A549 (cell line): ENCODE measurements around the gene SIRT3. TPM values are rescaled to one million over a fixed set of nuclear protein-coding genes. Genes with fewer than 3 reads are reported as not detected.

Experiments
- ATAC-seq, 2 experiments: fragments of 200-7000 bp in 1 of 2; fragments of >200 bp in 1 of 2; cut with Nextera tagmentation in 1 of 2; cut with Tn5 transposase in 1 of 2; 3 replicates each; pipeline versions ENCODE4 v1.8.0 to v1.9.1; 2018 to 2020; ENCODE audit warnings: mild to moderate bottlenecking in 1 of 2, moderate library complexity in 1 of 2
- CTCF ChIA-PET: fragments of 300-600 bp; sonication (Branson Sonifier 250); formaldehyde crosslinking; extraction: SDS; loops from one replicate; lab custom pipeline; 2021; ENCODE audit warnings: antibody characterized with exemption, inconsistent platforms; lab: Yijun Ruan, JAX
- POLR2A ChIA-PET: fragments of 350-600 bp; formaldehyde crosslinking; extraction: SDS; loops from one replicate; lab custom pipeline; 2021; ENCODE audit warnings: antibody characterized with exemption, inconsistent platforms; lab: Yijun Ruan, JAX
- DNase-seq, 2 experiments: peaks; one replicate each; pipeline versions ENCODE4 v3.0.0 to v3.0.0-alpha.2; 2011 to 2016; ENCODE audit warnings: low read depth in 1 of 2, low spot score in 1 of 2
- FAIRE-seq: peaks from 2 replicates; lab custom pipeline; 2011; peaks lifted over from hg19 to GRCh38; lab: Jason Lieb, UNC
- H3K27ac ChIP-seq, 2 experiments: fragments of >200 bp; sonication (Bioruptor Twin); formaldehyde crosslinking; 3 replicates each; pipeline ENCODE4 v1.5.1; 2016 to 2017
- H3K4me1 ChIP-seq: fragments of >200 bp; sonication (Bioruptor Twin); formaldehyde crosslinking; 3 replicates; pipeline ENCODE4 v1.6.1; 2016
- H3K4me2 ChIP-seq: fragments of >200 bp; sonication (Bioruptor Twin); formaldehyde crosslinking; 3 replicates; pipeline ENCODE4 v1.6.1; 2016
- H3K4me3 ChIP-seq: fragments of >200 bp; sonication (Bioruptor Twin); formaldehyde crosslinking; 3 replicates; pipeline ENCODE4 v1.5.1; 2016
- H3K9me3 ChIP-seq: fragments of >200 bp; sonication (Bioruptor Twin); formaldehyde crosslinking; 3 replicates; pipeline ENCODE4 v1.6.1; 2016
- ATOH8 ChIP-seq: fragments of 250-450 bp; sonication (Bioruptor Pico); IDR thresholded peaks from 2 replicates; pipeline ENCODE4 v1.5.0; 2020; ENCODE audit warnings: low read depth, mild to moderate bottlenecking, moderate library complexity
- CBX8 ChIP-seq: fragments of 200-600 bp; sonication (generic); IDR thresholded peaks from 2 replicates; pipeline ENCODE4 v1.6.1; 2016
- CHD2 ChIP-seq: fragments of 150-350 bp; IDR thresholded peaks from 2 replicates; pipeline ENCODE4 v1.6.1; 2014; ENCODE audit warnings: low read length; ENCODE audit not compliant: partially characterized antibody
- CHD4 ChIP-seq: fragments of 200-600 bp; sonication (generic); IDR thresholded peaks from 2 replicates; pipeline ENCODE4 v1.6.1; 2016; ENCODE audit warnings: antibody characterized with exemption, mild to moderate bottlenecking, borderline replicate concordance
- CTCF ChIP-seq: fragments of >200 bp; sonication (Bioruptor Twin); formaldehyde crosslinking; IDR thresholded peaks from 3 replicates; pipeline ENCODE4 v1.5.1; 2016
- EHF ChIP-seq: fragments of 250-450 bp; sonication (Bioruptor Pico); IDR thresholded peaks from 2 replicates; pipeline ENCODE4 v1.5.0; 2020; ENCODE audit warnings: mild to moderate bottlenecking
- EHMT2 ChIP-seq: fragments of 200-600 bp; sonication (generic); IDR thresholded peaks from 2 replicates; pipeline ENCODE4 v1.6.1; 2016; ENCODE audit warnings: antibody characterized with exemption, low read depth, mild to moderate bottlenecking, moderate library complexity
- ESRRA ChIP-seq: fragments of 150-350 bp; IDR thresholded peaks from 2 replicates; pipeline ENCODE4 v1.6.1; 2014; ENCODE audit warnings: mild to moderate bottlenecking, low read length, borderline replicate concordance
- HEYL ChIP-seq: fragments of 250-450 bp; sonication (Bioruptor Pico); IDR thresholded peaks from 2 replicates; pipeline ENCODE4 v1.8.0; 2021; ENCODE audit warnings: mild to moderate bottlenecking, moderate library complexity
- JUN ChIP-seq, 2 experiments: fragments of >200 bp; sonication (Bioruptor Twin); formaldehyde crosslinking; IDR thresholded peaks; 2 replicates in 1 of 2; 3 replicates in 1 of 2; pipeline ENCODE4 v1.6.1; 2016 to 2017
- KDM1A ChIP-seq: fragments of 200-600 bp; sonication (generic); IDR thresholded peaks from 2 replicates; pipeline ENCODE4 v1.6.1; 2016; ENCODE audit warnings: low read depth, mild to moderate bottlenecking
- MAFK ChIP-seq: fragments of 450-650 bp; IDR thresholded peaks from 2 replicates; pipeline ENCODE4 v1.6.1; 2014; ENCODE audit not compliant: partially characterized antibody
- MAX ChIP-seq: IDR thresholded peaks from 2 replicates; pipeline ENCODE4 v1.6.1; 2012
- MAZ ChIP-seq: fragments of 150-350 bp; IDR thresholded peaks from 2 replicates; pipeline ENCODE4 v1.6.1; 2014; ENCODE audit warnings: antibody characterized with exemption, low read depth, low read length, borderline replicate concordance
- NPAS2 ChIP-seq: fragments of 250-450 bp; sonication (Bioruptor Pico); IDR thresholded peaks from 2 replicates; pipeline ENCODE4 v1.8.0; 2022; ENCODE audit warnings: mild to moderate bottlenecking, moderate library complexity, borderline replicate concordance
- RAD21 ChIP-seq, 2 experiments: fragments of >200 bp in 1 of 2; sonication (Bioruptor Twin) in 1 of 2; formaldehyde crosslinking in 1 of 2; IDR thresholded peaks in 1 of 2; conservative IDR thresholded peaks in 1 of 2; 2 replicates in 1 of 2; 3 replicates in 1 of 2; pipeline ENCODE4 v1.6.1; 2012 to 2018; ENCODE audit warnings: inconsistent platforms in 1 of 2
- RNF2 ChIP-seq: fragments of 200-600 bp; sonication (generic); IDR thresholded peaks from 2 replicates; pipeline ENCODE4 v1.6.1; 2016; ENCODE audit warnings: low read depth, mild to moderate bottlenecking, antibody characterized with exemption, moderate library complexity, borderline replicate concordance
- SREBF2 ChIP-seq: fragments of 450-650 bp; IDR thresholded peaks from 2 replicates; pipeline ENCODE4 v1.6.1; 2014; ENCODE audit warnings: mild to moderate bottlenecking, moderate library complexity
- ZNF302 ChIP-seq: fragments of 250-450 bp; sonication (Bioruptor Pico); IDR thresholded peaks from 2 replicates; pipeline ENCODE4 v1.9.0; 2021; ENCODE audit warnings: inconsistent platforms, mild to moderate bottlenecking, moderate library complexity
- WGBS: methylation state at CpG from one replicate; pipeline ENCODE4 v1.1.6; 2017; ENCODE audit errors: missing lambda C conversion rate; 5-methylcytosine and 5-hydroxymethylcytosine counted together
- polyA plus RNA-seq, 4 experiments: library from polyadenylated mRNA; depleted of rRNA in 3 of 4; stranded (reverse); fragments of >200 nt; fragmentation: RNase III in 1 of 4; extraction: RNeasy Plus Mini Kit Qiagen cat#74134 plus additional on column Dnase treatment in 1 of 4; gene quantifications; 2 replicates in 3 of 4; 3 replicates in 1 of 4; pipeline ENCODE4 v1.2.3, GENCODE V29; 2011 to 2017
- TF ChIP-seq, protein P1 (sequence below): IDR thresholded peaks from 2 replicates; pipeline ENCODE4 v1.6.1; 2012
- TF ChIP-seq, protein P2 (sequence below): fragments of 200-600 bp; sonication (generic); IDR thresholded peaks from 2 replicates; pipeline ENCODE4 v1.6.1; 2016; ENCODE audit warnings: antibody characterized with exemption, mild to moderate bottlenecking, moderate library complexity

Gene SIRT3
- polyA plus RNA-seq, 2 of the 4 experiments (the other 2 are of a cell fraction) = 20.3 to 22.3 TPM

- Histone ChIP-seq H3K4me3 (no peak overlapping the region), H3K4me1 (peaks cover 14% of the 10 kb centered on the region; the same call in 1 of the 3 replicates), H3K4me2 (no peak overlapping the region), H3K27ac (no peak overlapping the region), H3K9me3 (no peaks in the 10 kb centered on the region)
- TF ChIP-seq CTCF (no peak), ZNF302 (CRISPR knock-in tag) (no peak)
- WGBS = 80% methylated on average over 23 of the region's 23 CpGs
- ATAC-seq = no peak
- CTCF ChIA-PET = interaction anchor here (0.7 to 2.7 kb wide), 6 partner anchors 11 to 164 kb away, joined by 3 to 13 read pairs (median 3); partner anchors contain the start of gene IFITM2
- POLR2A ChIA-PET = interaction anchor here (1.7 kb wide), 1 partner anchor 76 kb away, joined by 4 read pairs; the partner anchor contains the start of genes BET1L and RIC8A
- FAIRE-seq = no peak
- no peak for DNase-seq
These were observed 47.4 kb upstream of the SIRT3 start for GRCh38 chr11:283405-284104.

DNA sequence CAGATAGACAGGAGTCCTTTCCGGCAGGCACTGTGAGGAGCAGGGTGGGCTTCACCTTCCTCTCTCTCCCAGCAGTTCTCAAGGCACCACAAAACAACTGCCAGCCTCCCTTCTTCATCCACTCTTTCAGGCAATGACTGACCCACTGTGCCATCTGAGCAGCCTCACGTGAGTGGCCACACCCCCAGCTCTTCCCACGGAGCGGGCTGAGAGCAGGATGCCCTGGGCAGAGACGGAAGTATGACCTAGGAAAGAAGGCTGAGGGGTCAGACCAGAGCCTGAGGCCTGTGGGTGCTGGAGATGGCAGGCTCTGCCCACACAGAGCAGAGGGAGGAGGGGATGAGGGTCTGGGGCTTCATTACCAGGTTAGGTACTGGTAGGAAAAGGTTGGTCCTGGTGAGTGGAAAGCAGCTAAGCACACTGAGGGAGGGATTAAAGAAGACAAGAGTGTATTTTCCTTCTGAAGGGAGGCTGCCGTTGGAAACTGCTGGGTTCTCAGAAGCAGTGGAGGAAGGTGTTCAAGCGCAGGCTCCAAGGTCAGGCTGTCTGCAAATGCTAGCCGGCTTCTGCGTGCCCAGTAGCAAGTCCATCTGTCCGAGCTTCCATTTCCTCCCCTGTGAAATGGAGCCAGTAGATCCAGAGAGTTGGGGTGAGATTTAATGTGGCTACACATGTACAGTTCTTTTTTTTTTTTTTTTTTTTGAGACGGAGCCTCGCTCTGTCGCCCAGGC, 46.7 kb upstream of the SIRT3 start:
- 0 out of 6 replicates have a peak, but pooled peaks of 1 of the 2 experiments have one; percentile 6 for ATAC-seq
- CTCF ChIA-PET = interaction anchor here (0.7 to 2.9 kb wide), 5 partner anchors 15 to 165 kb away, joined by 3 to 13 read pairs (median 3); partner anchors contain the start of gene IFITM2
- TF ChIP-seq MAFK = no peak
- TF ChIP-seq EHMT2 = no peak
- no peak for TF ChIP-seq RNF2
- no peak for TF ChIP-seq CHD4
- no peak for TF ChIP-seq MAZ
- no peak for TF ChIP-seq ESRRA
- TF ChIP-seq, all 56 proteins: peak for 0
- DNase-seq (no peak), FAIRE-seq (no peak)
- H3K4me3 ChIP-seq = no peak overlapping the region
- peaks cover 14% of the 10 kb centered on the region; the same call in 1 of the 3 replicates for H3K4me1 ChIP-seq
- H3K27ac ChIP-seq = no peak overlapping the region
- POLR2A ChIA-PET = interaction anchor here (1.7 kb wide), 1 partner anchor 76 kb away, joined by 4 read pairs; the partner anchor contains the start of genes BET1L and RIC8A
- WGBS = 60% methylated on average over 13 of the region's 13 CpGs
- H3K9me3 ChIP-seq = no peaks in the 10 kb centered on the region
- H3K4me2 ChIP-seq = no peak overlapping the region

- 47% methylated on average over 4 of the region's 4 CpGs for WGBS
- TF ChIP-seq RAD21 (conservative IDR thresholded peaks at IDR 0.05 in 1 of 2, IDR thresholded peaks at IDR 0.05 in 1 of 2) (no peak), EHF (CRISPR knock-in tag) (no peak), HEYL (CRISPR knock-in tag) (no peak), JUN (IDR thresholded peaks at IDR 0.05) (no peak), CBX8 (no peak), KDM1A (no peak), MAX (no peak), SREBF2 (no peak), ATOH8 (CRISPR knock-in tag) (no peak), NPAS2 (CRISPR knock-in tag) (no peak), MAZ (no peak), CHD2 (no peak)
- TF ChIP-seq, protein P1, sequence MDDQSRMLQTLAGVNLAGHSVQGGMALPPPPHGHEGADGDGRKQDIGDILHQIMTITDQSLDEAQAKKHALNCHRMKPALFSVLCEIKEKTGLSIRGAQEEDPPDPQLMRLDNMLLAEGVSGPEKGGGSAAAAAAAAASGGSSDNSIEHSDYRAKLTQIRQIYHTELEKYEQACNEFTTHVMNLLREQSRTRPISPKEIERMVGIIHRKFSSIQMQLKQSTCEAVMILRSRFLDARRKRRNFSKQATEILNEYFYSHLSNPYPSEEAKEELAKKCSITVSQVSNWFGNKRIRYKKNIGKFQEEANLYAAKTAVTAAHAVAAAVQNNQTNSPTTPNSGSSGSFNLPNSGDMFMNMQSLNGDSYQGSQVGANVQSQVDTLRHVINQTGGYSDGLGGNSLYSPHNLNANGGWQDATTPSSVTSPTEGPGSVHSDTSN = no peak
- TF ChIP-seq, protein P2, sequence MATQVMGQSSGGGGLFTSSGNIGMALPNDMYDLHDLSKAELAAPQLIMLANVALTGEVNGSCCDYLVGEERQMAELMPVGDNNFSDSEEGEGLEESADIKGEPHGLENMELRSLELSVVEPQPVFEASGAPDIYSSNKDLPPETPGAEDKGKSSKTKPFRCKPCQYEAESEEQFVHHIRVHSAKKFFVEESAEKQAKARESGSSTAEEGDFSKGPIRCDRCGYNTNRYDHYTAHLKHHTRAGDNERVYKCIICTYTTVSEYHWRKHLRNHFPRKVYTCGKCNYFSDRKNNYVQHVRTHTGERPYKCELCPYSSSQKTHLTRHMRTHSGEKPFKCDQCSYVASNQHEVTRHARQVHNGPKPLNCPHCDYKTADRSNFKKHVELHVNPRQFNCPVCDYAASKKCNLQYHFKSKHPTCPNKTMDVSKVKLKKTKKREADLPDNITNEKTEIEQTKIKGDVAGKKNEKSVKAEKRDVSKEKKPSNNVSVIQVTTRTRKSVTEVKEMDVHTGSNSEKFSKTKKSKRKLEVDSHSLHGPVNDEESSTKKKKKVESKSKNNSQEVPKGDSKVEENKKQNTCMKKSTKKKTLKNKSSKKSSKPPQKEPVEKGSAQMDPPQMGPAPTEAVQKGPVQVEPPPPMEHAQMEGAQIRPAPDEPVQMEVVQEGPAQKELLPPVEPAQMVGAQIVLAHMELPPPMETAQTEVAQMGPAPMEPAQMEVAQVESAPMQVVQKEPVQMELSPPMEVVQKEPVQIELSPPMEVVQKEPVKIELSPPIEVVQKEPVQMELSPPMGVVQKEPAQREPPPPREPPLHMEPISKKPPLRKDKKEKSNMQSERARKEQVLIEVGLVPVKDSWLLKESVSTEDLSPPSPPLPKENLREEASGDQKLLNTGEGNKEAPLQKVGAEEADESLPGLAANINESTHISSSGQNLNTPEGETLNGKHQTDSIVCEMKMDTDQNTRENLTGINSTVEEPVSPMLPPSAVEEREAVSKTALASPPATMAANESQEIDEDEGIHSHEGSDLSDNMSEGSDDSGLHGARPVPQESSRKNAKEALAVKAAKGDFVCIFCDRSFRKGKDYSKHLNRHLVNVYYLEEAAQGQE = no peak
- ChIA-PET POLR2A (no interaction called here), CTCF (interaction anchor here (1.2 to 2.9 kb wide), 5 partner anchors 14 to 236 kb away, joined by 3 to 13 read pairs (median 7); no protein-coding TSS in a partner anchor)
- H3K4me1 ChIP-seq = peaks cover 14% of the 10 kb centered on the region; the same call in 1 of the 3 replicates
- ATAC-seq = no peak
- no peak for DNase-seq
- no peak for FAIRE-seq
- no peaks in the 10 kb centered on the region for H3K9me3 ChIP-seq
- H3K4me2 ChIP-seq = no peak overlapping the region
- no peak overlapping the region for H3K4me3 ChIP-seq
- no peak overlapping the region for H3K27ac ChIP-seq
These were observed 46.0 kb upstream of the SIRT3 start for GRCh38 chr11:282171-282570.
